Liver (tissue), 9 donors: ENCODE data around the gene ZYX. TPM values are rescaled to one million over a fixed set of nuclear protein-coding genes. Genes with fewer than 3 reads are reported as not detected.

Experiments
- DNase-seq: peaks from one replicate; pipeline ENCODE4 v3.0.0-alpha.2; 2017; ENCODE audit warnings: low spot score
- H3K27ac ChIP-seq, 2 donors: one replicate each; pipeline ENCODE4 v1.7.0; 2013; ENCODE audit warnings: inconsistent platforms in 2 of 2, low read length in 2 of 2, control low read depth in 1 of 2, low read depth in 1 of 2, mild to moderate bottlenecking in 1 of 2
- H3K27me3 ChIP-seq, 4 donors: one replicate each; pipeline versions ENCODE4 v1.6.1 to v1.7.0; 2013; ENCODE audit warnings: low read length in 3 of 4, inconsistent platforms in 1 of 4, mild to moderate bottlenecking in 1 of 4, moderate library complexity in 1 of 4; ENCODE audit not compliant: control insufficient read depth in 4 of 4, insufficient read depth in 4 of 4
- H3K36me3 ChIP-seq, 4 donors: one replicate each; pipeline versions ENCODE4 v1.6.1 to v1.7.0; 2013; ENCODE audit warnings: low read length in 3 of 4, mild to moderate bottlenecking in 3 of 4, low read depth in 1 of 4, moderate library complexity in 1 of 4; ENCODE audit not compliant: control insufficient read depth in 4 of 4, insufficient read depth in 3 of 4
- H3K4me1 ChIP-seq, 4 donors: one replicate each; pipeline versions ENCODE4 v1.6.1 to v1.7.0; 2013; ENCODE audit warnings: low read length in 3 of 4, mild to moderate bottlenecking in 3 of 4, moderate library complexity in 1 of 4; ENCODE audit not compliant: control insufficient read depth in 4 of 4, insufficient read depth in 4 of 4
- H3K4me3 ChIP-seq, 3 donors: one replicate each; pipeline versions ENCODE4 v1.6.1 to v1.7.0; 2013; ENCODE audit warnings: low read length in 3 of 3, control low read depth in 1 of 3, low read depth in 1 of 3, mild to moderate bottlenecking in 1 of 3
- H3K9ac ChIP-seq, 2 donors: one replicate each; pipeline ENCODE4 v1.7.0; 2013; ENCODE audit warnings: low read length in 2 of 2, mild to moderate bottlenecking in 2 of 2, moderate library complexity in 2 of 2, control low read depth in 1 of 2, low read depth in 1 of 2
- H3K9me3 ChIP-seq, 4 donors: one replicate each; pipeline versions ENCODE4 v1.6.1 to v1.7.0; 2013; ENCODE audit warnings: low read length in 3 of 4; ENCODE audit not compliant: control insufficient read depth in 4 of 4
- CTCF ChIP-seq: fragments of 150-350 bp; IDR thresholded peaks from 2 replicates; pipeline ENCODE4 v1.5.1; 2017; ENCODE audit warnings: improper control_type of control experiment, low read depth, low read length; ENCODE audit not compliant: missing input control
- EGR1 ChIP-seq, 2 donors: IDR thresholded peaks; 2 replicates each; pipeline ENCODE4 v1.6.1; 2016 to 2018; ENCODE audit warnings: antibody characterized with exemption in 2 of 2, low read depth in 2 of 2
- FOXA1 ChIP-seq: IDR thresholded peaks from 2 replicates; pipeline ENCODE4 v1.6.1; 2016; ENCODE audit warnings: antibody characterized with exemption
- GABPA ChIP-seq, 2 donors: IDR thresholded peaks in 1 of 2; conservative IDR thresholded peaks in 1 of 2; 2 replicates each; pipeline ENCODE4 v1.6.1; 2016; ENCODE audit warnings: antibody characterized with exemption in 2 of 2, mild to moderate bottlenecking in 1 of 2, moderate library complexity in 1 of 2
- HNF4A ChIP-seq, 2 donors: conservative IDR thresholded peaks; 2 replicates each; pipeline ENCODE4 v1.6.1; 2016; ENCODE audit warnings: antibody characterized with exemption in 2 of 2, mild to moderate bottlenecking in 2 of 2
- HNF4G ChIP-seq: IDR thresholded peaks from 2 replicates; pipeline ENCODE4 v1.6.1; 2016; ENCODE audit warnings: antibody characterized with exemption
- JUND ChIP-seq, 2 donors: IDR thresholded peaks; 2 replicates each; pipeline ENCODE4 v1.6.1; 2016; ENCODE audit warnings: antibody characterized with exemption in 2 of 2
- NR2F2 ChIP-seq: IDR thresholded peaks from 2 replicates; pipeline ENCODE4 v1.6.1; 2016; ENCODE audit warnings: antibody characterized with exemption
- RAD21 ChIP-seq, 2 donors: IDR thresholded peaks; 2 replicates each; pipeline ENCODE4 v1.6.1; 2016; ENCODE audit warnings: antibody characterized with exemption in 2 of 2, mild to moderate bottlenecking in 2 of 2
- RXRA ChIP-seq, 2 donors: IDR thresholded peaks; 2 replicates each; pipeline ENCODE4 v1.6.1; 2017 to 2018; ENCODE audit warnings: antibody characterized with exemption in 2 of 2, mild to moderate bottlenecking in 1 of 2
- SP1 ChIP-seq: IDR thresholded peaks from 2 replicates; pipeline ENCODE4 v1.6.1; 2018; ENCODE audit warnings: antibody characterized with exemption, mild to moderate bottlenecking
- TAF1 ChIP-seq: conservative IDR thresholded peaks from 2 replicates; pipeline ENCODE4 v1.6.1; 2016; ENCODE audit warnings: antibody characterized with exemption, mild to moderate bottlenecking
- YY1 ChIP-seq: IDR thresholded peaks from 2 replicates; pipeline ENCODE4 v1.6.1; 2016; ENCODE audit warnings: antibody characterized with exemption, mild to moderate bottlenecking
- WGBS: extraction: QIAGEN DNeasy Blood & Tissue Kit; methylation state at CpG from one replicate; pipeline ENCODE4 v1.1.7; 2013; 5-methylcytosine and 5-hydroxymethylcytosine counted together
- polyA plus RNA-seq, 2 donors: library from polyadenylated mRNA; stranded (reverse) in 1 of 2; unstranded in 1 of 2; fragments of 200-250 nt in 1 of 2; fragments of >200 nt in 1 of 2; fragmentation: Nextera tagmentation in 1 of 2; extraction: Ambion mirVana in 1 of 2; gene quantifications; one replicate each; pipeline versions ENCODE4 v1.2.1 to v1.2.3, GENCODE V29; 2013 to 2015
- total RNA-seq, 2 donors: library from RNA; depleted of rRNA; stranded (reverse); fragments of >200 nt; gene quantifications; one replicate each; pipeline ENCODE4 v1.2.3, GENCODE V29; 2014
- TF ChIP-seq, protein P1 (sequence below): IDR thresholded peaks from 2 replicates; pipeline ENCODE4 v1.6.1; 2016; ENCODE audit warnings: antibody characterized with exemption, mild to moderate bottlenecking
- TF ChIP-seq, protein P2 (sequence below): IDR thresholded peaks from 2 replicates; pipeline ENCODE4 v1.6.1; 2016; ENCODE audit warnings: antibody characterized with exemption
- TF ChIP-seq, protein P3 (sequence below): IDR thresholded peaks from 2 replicates; pipeline ENCODE4 v1.6.1; 2016; ENCODE audit warnings: antibody characterized with exemption
- TF ChIP-seq, protein P4 (sequence below): IDR thresholded peaks from 2 replicates; pipeline ENCODE4 v1.6.1; 2016; ENCODE audit warnings: antibody characterized with exemption
- donor health status: healthy.
- donor health status: healthy.
- donor health status: healthy.
- donor health status: healthy.
- donor health status: healthy.

ZYX gene
- total and polyA plus RNA-seq, 4 donors: 15.4 to 49.7 (median 16.5) TPM

DNA sequence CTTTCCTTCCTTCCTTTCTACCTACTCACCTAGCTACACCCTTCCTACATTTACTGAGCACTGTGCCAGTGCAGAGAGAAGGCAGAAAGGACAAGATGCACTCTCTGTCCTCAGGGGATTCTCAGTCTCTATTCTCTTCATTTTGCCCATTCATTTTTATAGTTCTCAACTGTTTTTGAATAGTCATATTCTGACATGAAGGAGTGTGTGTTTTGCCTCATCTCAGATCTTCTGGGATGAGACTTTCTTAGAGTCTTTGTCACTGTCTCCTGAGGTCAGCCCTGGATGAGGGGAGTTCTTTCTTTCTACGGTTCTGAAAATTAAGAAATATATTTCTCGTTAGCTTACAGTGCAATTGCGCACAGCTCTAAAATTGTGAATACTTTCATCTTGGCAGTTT lies 43.9 kb upstream of the ZYX start (continued):
- TF ChIP-seq, protein P1, sequence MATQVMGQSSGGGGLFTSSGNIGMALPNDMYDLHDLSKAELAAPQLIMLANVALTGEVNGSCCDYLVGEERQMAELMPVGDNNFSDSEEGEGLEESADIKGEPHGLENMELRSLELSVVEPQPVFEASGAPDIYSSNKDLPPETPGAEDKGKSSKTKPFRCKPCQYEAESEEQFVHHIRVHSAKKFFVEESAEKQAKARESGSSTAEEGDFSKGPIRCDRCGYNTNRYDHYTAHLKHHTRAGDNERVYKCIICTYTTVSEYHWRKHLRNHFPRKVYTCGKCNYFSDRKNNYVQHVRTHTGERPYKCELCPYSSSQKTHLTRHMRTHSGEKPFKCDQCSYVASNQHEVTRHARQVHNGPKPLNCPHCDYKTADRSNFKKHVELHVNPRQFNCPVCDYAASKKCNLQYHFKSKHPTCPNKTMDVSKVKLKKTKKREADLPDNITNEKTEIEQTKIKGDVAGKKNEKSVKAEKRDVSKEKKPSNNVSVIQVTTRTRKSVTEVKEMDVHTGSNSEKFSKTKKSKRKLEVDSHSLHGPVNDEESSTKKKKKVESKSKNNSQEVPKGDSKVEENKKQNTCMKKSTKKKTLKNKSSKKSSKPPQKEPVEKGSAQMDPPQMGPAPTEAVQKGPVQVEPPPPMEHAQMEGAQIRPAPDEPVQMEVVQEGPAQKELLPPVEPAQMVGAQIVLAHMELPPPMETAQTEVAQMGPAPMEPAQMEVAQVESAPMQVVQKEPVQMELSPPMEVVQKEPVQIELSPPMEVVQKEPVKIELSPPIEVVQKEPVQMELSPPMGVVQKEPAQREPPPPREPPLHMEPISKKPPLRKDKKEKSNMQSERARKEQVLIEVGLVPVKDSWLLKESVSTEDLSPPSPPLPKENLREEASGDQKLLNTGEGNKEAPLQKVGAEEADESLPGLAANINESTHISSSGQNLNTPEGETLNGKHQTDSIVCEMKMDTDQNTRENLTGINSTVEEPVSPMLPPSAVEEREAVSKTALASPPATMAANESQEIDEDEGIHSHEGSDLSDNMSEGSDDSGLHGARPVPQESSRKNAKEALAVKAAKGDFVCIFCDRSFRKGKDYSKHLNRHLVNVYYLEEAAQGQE: no peak
- TF ChIP-seq FOXA1: no peak

DNA sequence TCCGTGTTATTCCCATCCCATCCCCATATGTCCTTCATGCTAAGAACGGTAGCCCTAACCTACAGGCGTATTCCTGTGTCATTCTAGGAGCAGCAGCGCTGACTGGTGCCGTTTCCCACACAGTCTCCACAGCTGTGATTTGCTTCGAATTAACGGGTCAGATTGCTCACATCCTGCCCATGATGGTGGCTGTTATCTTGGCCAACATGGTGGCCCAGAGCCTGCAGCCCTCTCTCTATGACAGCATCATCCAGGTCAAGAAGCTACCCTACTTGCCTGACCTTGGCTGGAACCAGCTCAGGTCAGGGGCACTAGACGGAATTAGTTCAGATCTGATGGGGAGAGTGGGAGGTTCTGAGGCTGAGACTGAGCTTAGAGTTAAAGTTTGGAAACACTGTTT lies 39.3 kb upstream of the ZYX start:
- Histone ChIP-seq H3K27me3 (no peaks in the 10 kb centered on the region), H3K4me3 (no peak overlapping the region), H3K4me1 (no peaks in the 10 kb centered on the region), H3K36me3 (no peaks in the 10 kb centered on the region), H3K9ac (no peak overlapping the region), H3K27ac (no peak overlapping the region), H3K9me3 (no peaks in the 10 kb centered on the region)
- WGBS: 95% methylated on average over 8 of the region's 8 CpGs
- DNase-seq: no peak
- TF ChIP-seq SP1 (no peak), NR2F2 (no peak), YY1 (no peak), JUND (IDR thresholded peaks at IDR 0.05) (no peak), TAF1 (no peak), GABPA (IDR thresholded peaks at IDR 0.05 in 1 of 2, conservative IDR thresholded peaks at IDR 0.05 in 1 of 2) (no peak), RXRA (IDR thresholded peaks at IDR 0.05) (no peak)
- TF ChIP-seq, protein P2, sequence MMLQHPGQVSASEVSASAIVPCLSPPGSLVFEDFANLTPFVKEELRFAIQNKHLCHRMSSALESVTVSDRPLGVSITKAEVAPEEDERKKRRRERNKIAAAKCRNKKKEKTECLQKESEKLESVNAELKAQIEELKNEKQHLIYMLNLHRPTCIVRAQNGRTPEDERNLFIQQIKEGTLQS: no peak

- H3K4me3 ChIP-seq: no peak overlapping the region
- DNase-seq: no peak
- no peaks in the 10 kb centered on the region for H3K27me3 ChIP-seq
- TF ChIP-seq SP1: no peak
- TF ChIP-seq GABPA (IDR thresholded peaks at IDR 0.05 in 1 of 2, conservative IDR thresholded peaks at IDR 0.05 in 1 of 2): no peak
- TF ChIP-seq CTCF: no peak
- TF ChIP-seq TAF1: no peak
- TF ChIP-seq, protein P3, sequence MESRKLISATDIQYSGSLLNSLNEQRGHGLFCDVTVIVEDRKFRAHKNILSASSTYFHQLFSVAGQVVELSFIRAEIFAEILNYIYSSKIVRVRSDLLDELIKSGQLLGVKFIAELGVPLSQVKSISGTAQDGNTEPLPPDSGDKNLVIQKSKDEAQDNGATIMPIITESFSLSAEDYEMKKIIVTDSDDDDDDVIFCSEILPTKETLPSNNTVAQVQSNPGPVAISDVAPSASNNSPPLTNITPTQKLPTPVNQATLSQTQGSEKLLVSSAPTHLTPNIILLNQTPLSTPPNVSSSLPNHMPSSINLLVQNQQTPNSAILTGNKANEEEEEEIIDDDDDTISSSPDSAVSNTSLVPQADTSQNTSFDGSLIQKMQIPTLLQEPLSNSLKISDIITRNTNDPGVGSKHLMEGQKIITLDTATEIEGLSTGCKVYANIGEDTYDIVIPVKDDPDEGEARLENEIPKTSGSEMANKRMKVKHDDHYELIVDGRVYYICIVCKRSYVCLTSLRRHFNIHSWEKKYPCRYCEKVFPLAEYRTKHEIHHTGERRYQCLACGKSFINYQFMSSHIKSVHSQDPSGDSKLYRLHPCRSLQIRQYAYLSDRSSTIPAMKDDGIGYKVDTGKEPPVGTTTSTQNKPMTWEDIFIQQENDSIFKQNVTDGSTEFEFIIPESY: no peak
- TF ChIP-seq, protein P1: no peak
- TF ChIP-seq YY1: no peak
- TF ChIP-seq, protein P4, sequence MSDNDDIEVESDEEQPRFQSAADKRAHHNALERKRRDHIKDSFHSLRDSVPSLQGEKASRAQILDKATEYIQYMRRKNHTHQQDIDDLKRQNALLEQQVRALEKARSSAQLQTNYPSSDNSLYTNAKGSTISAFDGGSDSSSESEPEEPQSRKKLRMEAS: no peak
- TF ChIP-seq HNF4A (conservative IDR thresholded peaks at IDR 0.05): no peak
- no peak for TF ChIP-seq HNF4G
- TF ChIP-seq JUND (IDR thresholded peaks at IDR 0.05): no peak
- TF ChIP-seq RAD21 (IDR thresholded peaks at IDR 0.05): no peak
- TF ChIP-seq EGR1 (IDR thresholded peaks at IDR 0.05; ENCODE audit: low read depth in 2 of 2): no peak
- TF ChIP-seq NR2F2: no peak
- no peak for TF ChIP-seq RXRA (IDR thresholded peaks at IDR 0.05)
- H3K4me1 ChIP-seq: no peaks in the 10 kb centered on the region
- WGBS: 95% methylated on average over 3 of the region's 3 CpGs
- H3K27ac ChIP-seq: no peak overlapping the region
- no peaks in the 10 kb centered on the region for H3K36me3 ChIP-seq
- no peaks in the 10 kb centered on the region for H3K9me3 ChIP-seq
- H3K9ac ChIP-seq: no peak overlapping the region
Measured at GRCh38 chr7:143343596-143343995, 37.5 kb upstream of the ZYX start.
